Heart left ventricle (tissue), 16 donors: ENCODE data around the gene DNTT. TPM values are rescaled to one million over a fixed set of nuclear protein-coding genes. Genes with fewer than 3 reads are reported as not detected.
"Not testable (repeated sequence)": the region's sequence is repeated elsewhere in the genome, so short reads cannot be mapped to it uniquely, and the experiment has no call there.

Experiments used
- ATAC-seq, 4 donors: fragments of 200-7000 bp; cut with Tn5 transposase; one replicate each; pipeline ENCODE4 v1.9.1; 2020 to 2022; ENCODE audit warnings: moderate library complexity in 4 of 4, mild to moderate bottlenecking in 3 of 4, moderate number of reproducible peaks in 1 of 4
- DNase-seq, 5 donors: peaks; one replicate each; pipeline ENCODE4 v3.0.0-alpha.2; 2020
- H3K27ac ChIP-seq, 12 donors: fragments of 200-600 bp; sonication (generic) in 4 of 12; one replicate each; pipeline versions ENCODE4 v1.5.0 to v1.8.0; 2016 to 2022; ENCODE audit warnings: mild to moderate bottlenecking in 2 of 12
- H3K27me3 ChIP-seq, 9 donors: fragments of 200-600 bp; sonication (generic) in 2 of 9; one replicate each; pipeline versions ENCODE4 v1.5.1 to v1.8.0; 2016 to 2022; ENCODE audit warnings: mild to moderate bottlenecking in 3 of 9
- H3K36me3 ChIP-seq, 9 donors: fragments of 200-600 bp; sonication (generic) in 2 of 9; one replicate each; pipeline versions ENCODE4 v1.5.0 to v1.8.0; 2018 to 2022; ENCODE audit warnings: mild to moderate bottlenecking in 2 of 9
- H3K4me1 ChIP-seq, 12 donors: fragments of 200-600 bp; sonication (generic) in 4 of 12; one replicate each; pipeline versions ENCODE4 v1.5.0 to v1.8.0; 2016 to 2022; ENCODE audit warnings: mild to moderate bottlenecking in 3 of 12
- H3K4me3 ChIP-seq, 12 donors: fragments of 200-600 bp; sonication (generic) in 4 of 12; one replicate each; pipeline versions ENCODE4 v1.5.0 to v1.8.0; 2017 to 2022; ENCODE audit warnings: mild to moderate bottlenecking in 9 of 12, moderate library complexity in 4 of 12
- H3K9me3 ChIP-seq, 12 donors: fragments of 200-600 bp; sonication (generic) in 4 of 12; one replicate each; pipeline versions ENCODE4 v1.5.0 to v1.8.0; 2016 to 2022; ENCODE audit warnings: mild to moderate bottlenecking in 1 of 12
- CTCF ChIP-seq, 12 donors: fragments of 200-600 bp; sonication (generic) in 4 of 12; IDR thresholded peaks; one replicate each; pipeline versions ENCODE4 v1.5.0 to v1.8.0; 2018 to 2022; ENCODE audit warnings: antibody characterized with exemption in 12 of 12, mild to moderate bottlenecking in 5 of 12
- POLR2A ChIP-seq, 2 donors: fragments of 450-650 bp; IDR thresholded peaks; one replicate each; pipeline ENCODE4 v1.6.1; 2017; ENCODE audit warnings: antibody characterized with exemption in 2 of 2, mild to moderate bottlenecking in 2 of 2, moderate library complexity in 2 of 2
- WGBS, 4 donors: extraction: QIAGEN DNeasy Blood & Tissue Kit in 2 of 4; methylation state at CpG; one replicate each; pipeline versions ENCODE4 v1.1.5 to v1.1.7; 2013 to 2018; 5-methylcytosine and 5-hydroxymethylcytosine counted together
- intact Hi-C, 10 donors: fragments of 100-400 bp; cut with DNase I; formaldehyde crosslinking; loops; one replicate each; pipeline versions ENCODE4 v1.11.1 to v1.14.2; 2022
- polyA plus RNA-seq, 2 donors: library from polyadenylated mRNA; stranded (reverse); fragments of 200-250 nt; gene quantifications; one replicate each; pipeline ENCODE4 v1.2.3, GENCODE V29; 2013
- total RNA-seq, 9 donors: library from RNA; depleted of rRNA in 2 of 9; stranded (reverse); fragments of >200 nt in 2 of 9; fragmentation: NEBNext Ultra II Directional in 3 of 9; extraction: Animal tissue kit (Norgen Biotek cat#: 25700) in 3 of 9; gene quantifications; one replicate each; pipeline versions ENCODE4 v1.1.0 to v1.2.4, GENCODE V29; 2016 to 2023
- donor health status: ischemic (EF 13 %, LVEDD 7.1; RV severe dilation, severe dysfunction).
- donor health status: healthy with polysubstance abuse.
- donor health status: DM: no; HTN: yes; CAD: no.
- donor health status: DM: no; HTN: no; CAD: no.
- donor health status: ischemic (EF 25% LVEDD 6.9; RV normal size, moderate dysfunction).
- donor health status: ischemic (EF 25% LVEDD 5.7; RV mildly dilated, moderate dysfunction).
- donor health status: healthy.
- donor health status: DM: yes; HTN: yes; CAD: no.
- donor health status: ischemic (EF 35%, LVEDD 5.7; RV mildly dilated, moderate dysfunction).
- donor health status: nonischemic (EF 11% LVEDD 7.7; RV severe dilation, severe dysfunction).
- donor health status: DM: yes; HTN: yes; CAD: no.
- donor health status: PGD.
- donor health status: ischemic (EF 29% LVEDD 5.4; RV normal size, mild dysfunction).
- donor health status: nonischemic (EF 23%, LVEDD 6.1; RV moderate dilation, normal function).

DNTT gene
- total and polyA plus RNA-seq, 11 donors = not detected

GRCh38 chr10:96299383-96299782 is 4.9 kb upstream of the DNTT start:
- Histone ChIP-seq H3K27me3 (peaks cover 0 to 19% (median 0%) of the 10 kb centered on the region in 9 donors), H3K4me1 (peaks cover 0 to 12% (median 0%) of the 10 kb centered on the region in 12 donors), H3K9me3 (no peaks in the 10 kb centered on the region), H3K27ac (no peak overlapping the region), H3K36me3 (no peaks in the 10 kb centered on the region), H3K4me3 (peak overlapping the region in 2 of 12 donors; percentile 3 to 10)
- ATAC-seq = no peak
- intact Hi-C loops = loop anchor here in 1 of 10 donors (5.0 kb wide), 1 partner anchor 282 kb away; no protein-coding TSS in a partner anchor
- 40 to 43% (median 41%) methylated on average over 5 of the region's 5 CpGs for WGBS, 4 donors
- no peak for TF ChIP-seq CTCF (IDR thresholded peaks at IDR 0.05)
- TF ChIP-seq POLR2A (IDR thresholded peaks at IDR 0.05) = no peak
- DNase-seq = no peak

- H3K4me1 ChIP-seq = peaks cover 0 to 16% (median 0%) of the 10 kb centered on the region in 12 donors
- 30 to 47% (median 39%) methylated on average over 1 of the region's 1 CpG for WGBS, 4 donors
- no peak overlapping the region for H3K27ac ChIP-seq
- H3K4me3 ChIP-seq = no peak overlapping the region
- H3K9me3 ChIP-seq = no peaks in the 10 kb centered on the region
- no peak for ATAC-seq
- intact Hi-C loops = no loop called here
- H3K27me3 ChIP-seq = peaks cover 0 to 3% (median 0%) of the 10 kb centered on the region in 9 donors
- no peak for TF ChIP-seq POLR2A (IDR thresholded peaks at IDR 0.05)
- no peak for TF ChIP-seq CTCF (IDR thresholded peaks at IDR 0.05)
- DNase-seq = no peak
- no peaks in the 10 kb centered on the region for H3K36me3 ChIP-seq
Observed at GRCh38 chr10:96301616-96302015, 2.6 kb upstream of the DNTT start.

GRCh38 chr10:96305019-96305418 is 785 bp downstream of the DNTT start:
- no peak for ATAC-seq
- no peak overlapping the region for H3K4me3 ChIP-seq
- TF ChIP-seq CTCF (IDR thresholded peaks at IDR 0.05) (no peak), POLR2A (IDR thresholded peaks at IDR 0.05) (no peak)
- intact Hi-C loops = no loop called here
- WGBS, 4 donors = 87 to 95% (median 91%) methylated on average over 3 of the region's 3 CpGs
- H3K27me3 ChIP-seq = peaks cover 0 to 2% (median 0%) of the 10 kb centered on the region in 9 donors
- peaks cover 0 to 20% (median 9%) of the 10 kb centered on the region in 12 donors for H3K4me1 ChIP-seq
- H3K27ac ChIP-seq = no peak overlapping the region
- H3K9me3 ChIP-seq = no peaks in the 10 kb centered on the region
- DNase-seq = no peak
- H3K36me3 ChIP-seq = no peaks in the 10 kb centered on the region

- peaks cover 0 to 24% (median 9%) of the 10 kb centered on the region in 12 donors for H3K4me1 ChIP-seq
- ATAC-seq (peak in 2 of 4 donors; percentile 73 to 81), DNase-seq (peak; percentile 39 to 79 (median 53))
- H3K27ac ChIP-seq = no peak overlapping the region
- no peaks in the 10 kb centered on the region for H3K36me3 ChIP-seq
- no peak for TF ChIP-seq POLR2A (IDR thresholded peaks at IDR 0.05)
- TF ChIP-seq CTCF (IDR thresholded peaks at IDR 0.05) = no peak
- intact Hi-C loops = no loop called here
- H3K4me3 ChIP-seq = no peak overlapping the region
- 42 to 64% (median 58%) methylated on average over 8 of the region's 8 CpGs for WGBS, 4 donors
- H3K27me3 ChIP-seq = no peaks in the 10 kb centered on the region
- no peaks in the 10 kb centered on the region for H3K9me3 ChIP-seq
Observed at GRCh38 chr10:96306516-96306915, 2.3 kb downstream of the DNTT start.

- H3K27me3 ChIP-seq, H3K36me3 ChIP-seq, DNase-seq, ATAC-seq, H3K4me3 ChIP-seq, H3K9me3 ChIP-seq, intact Hi-C loops, H3K27ac ChIP-seq: not testable (repeated sequence)
- WGBS, 4 donors = 64 to 72% (median 65%) methylated on average over 4 of the region's 4 CpGs
- peaks cover 0 to 26% (median 9%) of the 10 kb centered on the region in 12 donors for H3K4me1 ChIP-seq
Observed at GRCh38 chr10:96308854-96309253, 4.6 kb downstream of the DNTT start.
